ENCODE data around the gene LITAFD.
A peak's percentile ranks its signal among the peaks of the same experiment; 100 is the strongest.
"Not testable (repeated sequence)": the region's sequence is repeated elsewhere in the genome, so short reads cannot be mapped to it uniquely, and the experiment has no call there.

Gene LITAFD

DNA sequence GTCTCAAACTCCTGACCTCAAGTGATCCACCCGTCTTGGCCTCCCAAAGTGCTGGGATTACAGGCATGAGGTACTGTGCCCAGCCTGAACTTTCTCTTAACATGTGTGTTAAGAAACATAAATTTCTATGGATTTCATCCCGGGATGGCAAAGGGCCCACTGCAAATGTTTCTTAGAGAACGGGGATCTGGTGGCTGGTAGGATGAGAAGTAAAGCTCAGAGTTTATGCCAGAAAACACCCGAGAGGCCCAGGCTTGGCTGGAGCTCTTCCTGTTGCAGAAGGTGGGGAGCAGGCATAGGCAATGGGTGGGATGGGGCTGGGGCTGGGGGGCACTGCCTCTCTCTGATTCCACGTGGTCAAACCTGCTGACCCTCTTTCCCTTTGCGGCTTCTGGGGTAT is 7.8 kb upstream of the LITAFD start:
- no peaks in the 10 kb centered on the region for H3K27me3 ChIP-seq (ENCODE audit: insufficient read depth, poor library complexity, severe bottlenecking)
- ATAC-seq (ENCODE audit: low read depth) (no peak), DNase-seq (ENCODE audit: low spot score) (no peak)
- H3K4me1 ChIP-seq (ENCODE audit: insufficient read depth, poor library complexity, severe bottlenecking) = peaks cover 24% of the 10 kb centered on the region
- TF ChIP-seq, protein P1, sequence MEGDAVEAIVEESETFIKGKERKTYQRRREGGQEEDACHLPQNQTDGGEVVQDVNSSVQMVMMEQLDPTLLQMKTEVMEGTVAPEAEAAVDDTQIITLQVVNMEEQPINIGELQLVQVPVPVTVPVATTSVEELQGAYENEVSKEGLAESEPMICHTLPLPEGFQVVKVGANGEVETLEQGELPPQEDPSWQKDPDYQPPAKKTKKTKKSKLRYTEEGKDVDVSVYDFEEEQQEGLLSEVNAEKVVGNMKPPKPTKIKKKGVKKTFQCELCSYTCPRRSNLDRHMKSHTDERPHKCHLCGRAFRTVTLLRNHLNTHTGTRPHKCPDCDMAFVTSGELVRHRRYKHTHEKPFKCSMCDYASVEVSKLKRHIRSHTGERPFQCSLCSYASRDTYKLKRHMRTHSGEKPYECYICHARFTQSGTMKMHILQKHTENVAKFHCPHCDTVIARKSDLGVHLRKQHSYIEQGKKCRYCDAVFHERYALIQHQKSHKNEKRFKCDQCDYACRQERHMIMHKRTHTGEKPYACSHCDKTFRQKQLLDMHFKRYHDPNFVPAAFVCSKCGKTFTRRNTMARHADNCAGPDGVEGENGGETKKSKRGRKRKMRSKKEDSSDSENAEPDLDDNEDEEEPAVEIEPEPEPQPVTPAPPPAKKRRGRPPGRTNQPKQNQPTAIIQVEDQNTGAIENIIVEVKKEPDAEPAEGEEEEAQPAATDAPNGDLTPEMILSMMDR (IDR thresholded peaks at IDR 0.05; ENCODE audit: poor library complexity, severe bottlenecking) = no peak
- H3K27ac ChIP-seq (ENCODE audit: poor library complexity, severe bottlenecking) = peak overlapping the region; percentile 6
- H3K4me3 ChIP-seq (ENCODE audit: severe bottlenecking) = no peak overlapping the region
- H3K9me3 ChIP-seq (ENCODE audit: severe bottlenecking) = no peaks in the 10 kb centered on the region
- H3K36me3 ChIP-seq (ENCODE audit: low read depth) = no peaks in the 10 kb centered on the region

DNA sequence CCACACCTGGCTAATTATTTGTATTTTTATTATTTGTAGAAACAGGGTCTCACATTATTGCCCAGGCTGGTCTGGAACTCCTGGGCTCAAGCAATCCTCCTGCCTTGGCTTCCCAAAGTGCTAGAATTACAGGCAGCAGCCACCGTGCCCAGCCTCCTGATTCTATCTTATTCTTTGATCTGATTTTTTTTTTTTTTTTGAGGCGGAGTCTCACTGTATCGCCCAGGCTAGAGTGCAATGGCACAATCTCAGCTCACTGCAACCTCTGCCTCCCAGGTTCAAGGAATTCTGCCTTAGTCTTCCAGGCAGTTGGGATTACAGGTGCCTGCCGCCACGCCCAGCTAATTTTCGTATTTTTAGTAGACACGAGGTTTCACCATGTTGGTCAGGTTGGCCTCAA is 6.8 kb upstream of the LITAFD start:
- ATAC-seq (ENCODE audit: low read depth); H3K36me3 ChIP-seq (ENCODE audit: low read depth); DNase-seq (ENCODE audit: low spot score); H3K9me3 ChIP-seq (ENCODE audit: severe bottlenecking); H3K27me3 ChIP-seq (ENCODE audit: insufficient read depth, poor library complexity, severe bottlenecking); H3K4me3 ChIP-seq (ENCODE audit: severe bottlenecking): not testable (repeated sequence)
- Histone ChIP-seq H3K4me1 (ENCODE audit: insufficient read depth, poor library complexity, severe bottlenecking) (peaks cover 24% of the 10 kb centered on the region), H3K27ac (ENCODE audit: poor library complexity, severe bottlenecking) (peak overlapping the region; percentile 5)

DNA sequence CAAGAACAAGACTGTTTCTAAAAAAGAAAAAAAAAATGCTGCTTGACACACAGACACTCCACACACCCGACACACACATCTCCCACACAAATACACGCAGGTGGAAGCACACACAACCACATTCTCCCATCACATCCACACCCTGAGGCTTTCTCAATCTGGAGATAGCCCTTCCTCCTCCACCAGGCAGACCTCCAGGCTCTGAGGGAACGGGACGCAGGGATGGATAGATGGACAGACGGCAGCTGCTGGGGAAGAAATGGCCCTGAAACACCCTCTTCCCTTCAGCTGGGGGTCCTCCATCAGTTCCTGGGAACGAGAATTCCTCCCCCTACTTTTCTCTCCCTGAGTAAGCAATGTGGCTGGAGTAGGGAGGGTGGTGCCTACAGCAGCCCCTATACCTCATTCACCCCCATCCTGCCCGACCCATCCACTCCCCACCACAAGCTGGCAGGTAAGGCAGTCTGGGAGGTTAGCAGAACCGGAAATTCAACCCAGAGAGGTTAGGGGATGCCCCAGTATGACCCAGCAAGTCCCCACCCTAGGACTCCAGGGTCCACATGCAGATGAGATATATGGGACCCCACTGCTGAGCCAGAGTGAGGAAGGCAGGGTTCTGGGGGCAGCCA is 4.1 kb upstream of the LITAFD start:
- Histone ChIP-seq H3K9me3 (ENCODE audit: severe bottlenecking) (no peaks in the 10 kb centered on the region), H3K4me3 (ENCODE audit: severe bottlenecking) (no peak overlapping the region), H3K4me1 (ENCODE audit: insufficient read depth, poor library complexity, severe bottlenecking) (peaks cover 13% of the 10 kb centered on the region), H3K27me3 (ENCODE audit: insufficient read depth, poor library complexity, severe bottlenecking) (no peaks in the 10 kb centered on the region), H3K27ac (ENCODE audit: poor library complexity, severe bottlenecking) (peak overlapping the region; percentile 92), H3K36me3 (ENCODE audit: low read depth) (no peaks in the 10 kb centered on the region)
- DNase-seq (ENCODE audit: low spot score) = no peak
- TF ChIP-seq, protein P1 (IDR thresholded peaks at IDR 0.05; ENCODE audit: poor library complexity, severe bottlenecking) = no peak
- peak; percentile 74 for ATAC-seq (ENCODE audit: low read depth)

DNA sequence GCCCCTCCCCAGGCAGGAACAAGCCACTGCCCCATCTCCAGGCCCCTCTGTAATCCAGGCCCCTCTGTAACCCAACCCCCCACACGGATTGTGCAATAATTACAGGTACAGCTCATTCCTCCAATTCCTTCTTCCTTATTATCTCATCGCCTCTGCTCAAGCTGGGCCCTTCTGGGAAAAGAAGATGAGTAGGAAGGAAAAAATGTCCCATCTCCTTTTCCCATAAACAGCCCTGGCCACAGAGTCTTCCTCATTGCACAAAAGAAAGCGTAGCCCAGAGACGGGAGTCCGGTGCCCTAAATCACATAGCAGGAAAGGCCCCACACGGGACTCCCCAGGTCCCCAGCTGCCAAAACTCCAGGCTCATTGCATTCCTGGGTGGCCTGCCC is 3.6 kb upstream of the LITAFD start:
- DNase-seq (ENCODE audit: low spot score) = no peak
- TF ChIP-seq, protein P1 (IDR thresholded peaks at IDR 0.05; ENCODE audit: poor library complexity, severe bottlenecking) = no peak
- peaks cover 13% of the 10 kb centered on the region for H3K4me1 ChIP-seq (ENCODE audit: insufficient read depth, poor library complexity, severe bottlenecking)
- no peaks in the 10 kb centered on the region for H3K27me3 ChIP-seq (ENCODE audit: insufficient read depth, poor library complexity, severe bottlenecking)
- no peak overlapping the region for H3K4me3 ChIP-seq (ENCODE audit: severe bottlenecking)
- no peaks in the 10 kb centered on the region for H3K9me3 ChIP-seq (ENCODE audit: severe bottlenecking)
- no peaks in the 10 kb centered on the region for H3K36me3 ChIP-seq (ENCODE audit: low read depth)
- peak overlapping the region; percentile 92 for H3K27ac ChIP-seq (ENCODE audit: poor library complexity, severe bottlenecking)
- peak; percentile 86 for ATAC-seq (ENCODE audit: low read depth)

DNA sequence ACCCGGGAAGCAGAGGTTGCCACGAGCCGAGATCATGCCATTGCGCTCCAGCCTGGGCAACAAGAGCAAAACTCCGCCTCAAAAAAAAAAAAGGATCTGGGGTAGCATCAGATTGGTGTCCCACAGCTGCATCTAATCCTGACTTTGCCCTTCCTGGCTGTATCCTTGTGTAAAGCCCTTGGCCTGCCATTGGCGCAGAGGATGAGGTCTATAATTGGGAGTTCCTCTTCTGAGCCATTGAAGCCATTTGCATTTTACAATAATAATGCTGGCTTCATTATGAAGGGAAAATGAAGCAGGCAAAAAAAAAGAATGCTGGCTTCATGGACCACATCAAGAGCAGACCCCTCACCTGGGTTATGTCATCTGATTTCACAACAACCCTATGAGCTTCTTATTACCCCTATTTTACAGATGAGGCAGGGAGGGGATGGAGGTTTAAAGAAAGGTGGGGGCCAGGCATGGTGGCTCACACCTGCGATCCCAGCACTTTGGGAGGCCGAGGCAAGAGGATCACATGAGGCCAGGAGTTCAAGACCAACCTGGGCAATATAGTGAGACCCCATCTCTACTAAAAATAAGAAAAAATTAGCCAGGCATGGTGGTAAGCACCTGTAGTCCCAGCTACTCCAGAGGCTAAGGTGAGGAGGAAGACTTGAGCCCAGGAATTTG is 1.2 kb upstream of the LITAFD start:
- TF ChIP-seq, protein P1 (IDR thresholded peaks at IDR 0.05; ENCODE audit: poor library complexity, severe bottlenecking) = no peak
- Histone ChIP-seq H3K27me3 (ENCODE audit: insufficient read depth, poor library complexity, severe bottlenecking) (no peaks in the 10 kb centered on the region), H3K36me3 (ENCODE audit: low read depth) (no peaks in the 10 kb centered on the region), H3K4me1 (ENCODE audit: insufficient read depth, poor library complexity, severe bottlenecking) (peaks cover 25% of the 10 kb centered on the region), H3K9me3 (ENCODE audit: severe bottlenecking) (no peaks in the 10 kb centered on the region), H3K4me3 (ENCODE audit: severe bottlenecking) (no peak overlapping the region), H3K27ac (ENCODE audit: poor library complexity, severe bottlenecking) (no peak overlapping the region)
- DNase-seq (ENCODE audit: low spot score) (no peak), ATAC-seq (ENCODE audit: low read depth) (no peak)
